Stimulated activated CD8-positive, alpha-beta memory T cell treated with anti-CD3 and anti-CD28 coated beads, Interleukin-12 subunit alpha, Interleukin-12 subunit beta, amount 100 ng/mL, for 4 hours (primary cell): ENCODE data around the gene CACNA1G.

ENCODE experiments used
- DNase-seq: peaks from one replicate; pipeline ENCODE4 v3.0.0-alpha.2; 2020; ENCODE audit warnings: low read depth

Gene CACNA1G

GRCh38 chr17:50588391-50589049 is 28.0 kb downstream of the CACNA1G start:
- no peak for DNase-seq

GRCh38 chr17:50589095-50589705 is 28.7 kb downstream of the CACNA1G start:
- DNase-seq: no peak

GRCh38 chr17:50590946-50591737 is 30.6 kb downstream of the CACNA1G start:
- no peak for DNase-seq

GRCh38 chr17:50593321-50593720 is 32.8 kb downstream of the CACNA1G start:
- DNase-seq: no peak

- DNase-seq: no peak
These were observed 33.8 kb downstream of the CACNA1G start for GRCh38 chr17:50594128-50594823.

GRCh38 chr17:50594892-50595291 is 34.4 kb downstream of the CACNA1G start:
- DNase-seq: no peak

GRCh38 chr17:50596191-50597037 is 35.9 kb downstream of the CACNA1G start:
- no peak for DNase-seq

GRCh38 chr17:50598487-50598886 is 38.0 kb downstream of the CACNA1G start:
- DNase-seq: no peak

- no peak for DNase-seq
These were observed 39.1 kb downstream of the CACNA1G start for GRCh38 chr17:50599606-50600005.

- DNase-seq: no peak
These were observed 41.4 kb downstream of the CACNA1G start for GRCh38 chr17:50601823-50602375.

- no peak for DNase-seq
These were observed 42.3 kb downstream of the CACNA1G start for GRCh38 chr17:50602836-50603235.

GRCh38 chr17:50603340-50603739 is 42.8 kb downstream of the CACNA1G start:
- no peak for DNase-seq

GRCh38 chr17:50604513-50604912 is 44.0 kb downstream of the CACNA1G start:
- no peak for DNase-seq

GRCh38 chr17:50605429-50605828 is 44.9 kb downstream of the CACNA1G start:
- DNase-seq: no peak

- DNase-seq: no peak
These were observed 47.1 kb downstream of the CACNA1G start for GRCh38 chr17:50607522-50608175.

GRCh38 chr17:50608700-50609379 is 48.3 kb downstream of the CACNA1G start:
- no peak for DNase-seq

- no peak for DNase-seq
These were observed 49.0 kb downstream of the CACNA1G start for GRCh38 chr17:50609380-50610074.

- no peak for DNase-seq
These were observed 51.1 kb downstream of the CACNA1G start for GRCh38 chr17:50611634-50612033.

GRCh38 chr17:50612281-50612680 is 51.8 kb downstream of the CACNA1G start:
- no peak for DNase-seq
